CD4-positive, alpha-beta T cell treated with Interleukin-6 for 4 hours (primary cell): Measurements from ENCODE around the gene RPRD1B.

Experiments
- DNase-seq: peaks from one replicate; pipeline ENCODE4 v3.0.0-alpha.2; 2020; ENCODE audit warnings: mixed read lengths

RPRD1B gene

GRCh38 chr20:38033330-38034107 is at the start of gene RPRD1B, which contains the start of gene TTI1:
Gene RPRD1B (plus strand): TSS chr20:38033746. CDS start chr20:38033948, 202 bp downstream.
Gene TTI1 (minus strand): TSS chr20:38033456. CDS start chr20:38013816, 19,640 bp downstream.
- DNase-seq: peak; percentile 87

GRCh38 chr20:37984018-37984785 is 49.3 kb upstream of the RPRD1B start:
- DNase-seq: no peak

GRCh38 chr20:37986044-37986858 is 47.3 kb upstream of the RPRD1B start:
- no peak for DNase-seq

GRCh38 chr20:37986873-37987601 is 46.5 kb upstream of the RPRD1B start:
- DNase-seq: no peak

- DNase-seq: no peak
Measured at GRCh38 chr20:37987602-37988290, 45.8 kb upstream of the RPRD1B start.

- DNase-seq: no peak
Measured at GRCh38 chr20:37988306-37988954, 45.1 kb upstream of the RPRD1B start.

GRCh38 chr20:37989601-37990295 is 43.8 kb upstream of the RPRD1B start:
- peak; percentile 13 for DNase-seq

- peak; percentile 45 for DNase-seq
Measured at GRCh38 chr20:37990571-37991151, 42.9 kb upstream of the RPRD1B start.

GRCh38 chr20:37991157-37991866 is 42.2 kb upstream of the RPRD1B start:
- DNase-seq: no peak

GRCh38 chr20:37991908-37992307 is 41.6 kb upstream of the RPRD1B start:
- no peak for DNase-seq

GRCh38 chr20:37992802-37993409 is 40.6 kb upstream of the RPRD1B start:
- DNase-seq: peak; percentile 31

- no peak for DNase-seq
Measured at GRCh38 chr20:37994512-37994911, 39.0 kb upstream of the RPRD1B start.

GRCh38 chr20:37995856-37996605 is 37.5 kb upstream of the RPRD1B start:
- no peak for DNase-seq

- no peak for DNase-seq
Measured at GRCh38 chr20:37997516-37997915, 36.0 kb upstream of the RPRD1B start.

- no peak for DNase-seq
Measured at GRCh38 chr20:37999526-38000263, 33.9 kb upstream of the RPRD1B start.

GRCh38 chr20:38000293-38000692 is 33.3 kb upstream of the RPRD1B start:
- DNase-seq: no peak

- DNase-seq: no peak
Measured at GRCh38 chr20:38001173-38001875, 32.2 kb upstream of the RPRD1B start.
